Measurements from ENCODE around the gene CDH4. TPM values are rescaled to one million over a fixed set of nuclear protein-coding genes. Genes with fewer than 3 reads are reported as not detected.

The CDH4 gene
- total RNA-seq, 1 donor from 2014 or later: 2.9 TPM

DNA sequence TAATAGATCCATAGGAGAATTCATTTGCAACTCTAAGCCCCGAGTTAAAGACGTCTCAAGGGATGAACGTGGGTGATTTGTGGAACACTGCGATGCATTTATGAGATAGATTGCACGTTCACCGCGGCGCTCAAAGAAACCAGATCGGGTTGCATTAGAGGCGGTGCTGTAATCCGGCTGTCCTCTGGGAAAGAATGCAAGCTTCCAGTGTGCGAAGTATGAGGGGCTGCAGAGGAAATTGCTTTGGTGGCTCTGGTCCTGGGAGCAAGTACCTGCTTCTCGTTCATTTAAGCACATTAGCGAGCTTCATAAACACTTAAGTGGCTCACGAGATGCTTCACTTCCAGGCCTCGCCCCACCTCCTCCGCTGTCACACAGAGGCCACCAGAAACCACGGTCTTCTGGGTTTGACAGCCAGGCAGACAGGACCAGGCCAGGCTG lies 182.3 kb downstream of the CDH4 start:
- peak overlapping the region; percentile 99 for H3K27ac Mint-ChIP-seq
- Histone ChIP-seq H3K4me1 (peaks cover 55% of the 10 kb centered on the region), H2AFZ (replicated peaks) (no peak overlapping the region), H3K27ac (peak overlapping the region; percentile 99), H3K4me2 (peak overlapping the region; percentile 55), H3K9me3 (ENCODE audit: low read depth) (no peaks in the 10 kb centered on the region), H3K79me2 (ENCODE audit: low read depth) (no peaks in the 10 kb centered on the region), H4K20me1 (ENCODE audit: low read depth) (no peaks in the 10 kb centered on the region), H3K27me3 (no peaks in the 10 kb centered on the region), H3K4me3 (no peak overlapping the region), H3F3A (ENCODE audit: low read depth) (peaks cover 61% of the 10 kb centered on the region), H3K9ac (no peak overlapping the region), H3K36me3 (no peaks in the 10 kb centered on the region)
- no peaks in the 10 kb centered on the region for H3K9me3 Mint-ChIP-seq
- TF ChIP-seq EZH2 (IDR thresholded peaks at IDR 0.05) (no peak), EZH2phosphoT487 (IDR thresholded peaks at IDR 0.05) (no peak)
- TF ChIP-seq, protein P1, sequence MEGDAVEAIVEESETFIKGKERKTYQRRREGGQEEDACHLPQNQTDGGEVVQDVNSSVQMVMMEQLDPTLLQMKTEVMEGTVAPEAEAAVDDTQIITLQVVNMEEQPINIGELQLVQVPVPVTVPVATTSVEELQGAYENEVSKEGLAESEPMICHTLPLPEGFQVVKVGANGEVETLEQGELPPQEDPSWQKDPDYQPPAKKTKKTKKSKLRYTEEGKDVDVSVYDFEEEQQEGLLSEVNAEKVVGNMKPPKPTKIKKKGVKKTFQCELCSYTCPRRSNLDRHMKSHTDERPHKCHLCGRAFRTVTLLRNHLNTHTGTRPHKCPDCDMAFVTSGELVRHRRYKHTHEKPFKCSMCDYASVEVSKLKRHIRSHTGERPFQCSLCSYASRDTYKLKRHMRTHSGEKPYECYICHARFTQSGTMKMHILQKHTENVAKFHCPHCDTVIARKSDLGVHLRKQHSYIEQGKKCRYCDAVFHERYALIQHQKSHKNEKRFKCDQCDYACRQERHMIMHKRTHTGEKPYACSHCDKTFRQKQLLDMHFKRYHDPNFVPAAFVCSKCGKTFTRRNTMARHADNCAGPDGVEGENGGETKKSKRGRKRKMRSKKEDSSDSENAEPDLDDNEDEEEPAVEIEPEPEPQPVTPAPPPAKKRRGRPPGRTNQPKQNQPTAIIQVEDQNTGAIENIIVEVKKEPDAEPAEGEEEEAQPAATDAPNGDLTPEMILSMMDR (IDR thresholded peaks at IDR 0.05): no peak
- H3K4me1 Mint-ChIP-seq: peaks cover 72% of the 10 kb centered on the region
- peaks cover 10% of the 10 kb centered on the region for H3K27me3 Mint-ChIP-seq (ENCODE audit: insufficient read depth, low read depth)
- no peaks in the 10 kb centered on the region for H3K36me3 Mint-ChIP-seq
- DNase-seq (ENCODE audit: low spot score): peak; percentile 67
- no peak overlapping the region for H3K4me3 Mint-ChIP-seq

DNA sequence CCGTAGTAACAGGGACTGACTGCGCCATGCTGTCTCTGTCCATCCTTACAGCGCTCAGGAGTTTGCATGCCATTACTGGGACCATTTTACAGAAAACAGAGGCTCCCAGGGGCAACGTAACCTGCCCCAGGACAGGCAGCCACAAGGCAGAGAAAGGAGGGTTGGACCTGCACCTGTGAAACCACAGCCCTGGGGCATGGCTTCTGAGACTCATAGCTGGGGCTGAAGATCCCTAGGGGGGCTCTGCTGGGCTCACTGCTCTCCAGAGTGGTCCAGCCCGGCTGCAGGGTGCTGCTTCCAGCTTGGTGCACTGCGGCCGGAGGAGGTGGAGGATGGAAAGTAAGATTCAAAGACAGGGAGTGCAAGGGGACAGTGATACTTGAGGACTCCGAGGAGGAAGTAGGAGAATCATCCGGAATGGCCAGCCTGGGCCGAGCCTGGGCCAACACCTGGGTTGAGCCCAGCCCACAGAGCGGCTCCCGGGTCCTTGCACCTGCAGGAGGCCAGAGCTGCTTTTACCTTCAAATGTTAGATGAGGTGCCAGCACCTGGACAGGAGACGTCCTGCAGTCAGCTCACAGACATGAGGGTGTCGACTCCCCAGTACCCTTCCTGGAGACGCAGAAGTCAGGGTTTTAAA lies 183.2 kb downstream of the CDH4 start:
- Histone ChIP-seq H3K9ac (no peak overlapping the region), H3K27me3 (no peaks in the 10 kb centered on the region), H3K9me3 (ENCODE audit: low read depth) (no peaks in the 10 kb centered on the region), H3K27ac (peak overlapping the region; percentile 99), H3K36me3 (no peaks in the 10 kb centered on the region), H3F3A (ENCODE audit: low read depth) (peaks cover 68% of the 10 kb centered on the region), H2AFZ (replicated peaks) (no peak overlapping the region), H3K4me2 (peak overlapping the region; percentile 55), H3K4me3 (no peak overlapping the region), H4K20me1 (ENCODE audit: low read depth) (no peaks in the 10 kb centered on the region), H3K79me2 (ENCODE audit: low read depth) (no peaks in the 10 kb centered on the region), H3K4me1 (peaks cover 63% of the 10 kb centered on the region)
- Mint-ChIP-seq H3K27me3 (ENCODE audit: insufficient read depth, low read depth) (peaks cover 10% of the 10 kb centered on the region), H3K4me3 (peak overlapping the region; percentile 51), H3K36me3 (no peaks in the 10 kb centered on the region), H3K4me1 (peaks cover 79% of the 10 kb centered on the region), H3K9me3 (no peaks in the 10 kb centered on the region), H3K27ac (peak overlapping the region; percentile 99)
- TF ChIP-seq, protein P1 (IDR thresholded peaks at IDR 0.05): no peak
- TF ChIP-seq EZH2 (IDR thresholded peaks at IDR 0.05): no peak
- DNase-seq (ENCODE audit: low spot score): peak; percentile 36

DNA sequence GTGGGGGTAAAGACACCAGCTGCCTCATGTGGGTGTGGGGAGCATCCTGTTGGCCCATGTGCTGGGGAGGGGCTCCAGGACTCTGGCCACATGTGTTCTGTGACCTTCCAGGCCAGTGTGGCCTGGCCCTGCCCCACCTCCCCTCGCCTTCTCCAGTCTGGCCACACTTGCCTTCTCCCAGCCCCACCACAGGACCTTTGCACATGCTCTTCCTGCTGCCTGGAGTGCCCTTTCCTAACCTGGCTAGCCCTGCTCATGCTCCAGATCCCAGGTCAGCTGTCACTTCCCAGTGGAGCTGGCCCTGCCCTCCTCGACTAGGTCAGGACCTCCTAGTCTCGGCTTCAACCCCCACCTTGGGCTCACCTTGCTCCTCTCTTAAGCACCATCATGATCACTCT lies 183.8 kb downstream of the CDH4 start:
- H3K36me3 Mint-ChIP-seq: no peaks in the 10 kb centered on the region
- Histone ChIP-seq H3K79me2 (ENCODE audit: low read depth) (no peaks in the 10 kb centered on the region), H3F3A (ENCODE audit: low read depth) (peaks cover 73% of the 10 kb centered on the region), H3K4me1 (peaks cover 68% of the 10 kb centered on the region), H3K9me3 (ENCODE audit: low read depth) (no peaks in the 10 kb centered on the region), H4K20me1 (ENCODE audit: low read depth) (no peaks in the 10 kb centered on the region), H3K4me3 (no peak overlapping the region), H3K4me2 (peak overlapping the region; percentile 76), H3K27ac (peak overlapping the region; percentile 99), H3K9ac (no peak overlapping the region), H2AFZ (replicated peaks) (no peak overlapping the region), H3K27me3 (no peaks in the 10 kb centered on the region), H3K36me3 (no peaks in the 10 kb centered on the region)
- H3K27ac Mint-ChIP-seq: peak overlapping the region; percentile 100
- DNase-seq (ENCODE audit: low spot score): no peak
- TF ChIP-seq EZH2 (IDR thresholded peaks at IDR 0.05): no peak
- TF ChIP-seq EZH2phosphoT487 (IDR thresholded peaks at IDR 0.05): no peak
- TF ChIP-seq, protein P1 (IDR thresholded peaks at IDR 0.05): no peak
- H3K4me1 Mint-ChIP-seq: peaks cover 78% of the 10 kb centered on the region
- peak overlapping the region; percentile 69 for H3K4me3 Mint-ChIP-seq
- peaks cover 10% of the 10 kb centered on the region for H3K27me3 Mint-ChIP-seq (ENCODE audit: insufficient read depth, low read depth)
- H3K9me3 Mint-ChIP-seq: no peaks in the 10 kb centered on the region

Measured in neural progenitor cell (in vitro differentiated cells).